Ishikawa (cell line): ENCODE data around the gene GRIN1.

Experiments used
- CEBPB ChIP-seq: IDR thresholded peaks from 2 replicates; pipeline ENCODE4 v1.6.1; 2012
- CREB1 ChIP-seq: IDR thresholded peaks from 2 replicates; pipeline ENCODE4 v1.6.1; 2012; ENCODE audit warnings: low read depth
- EGR1 ChIP-seq: IDR thresholded peaks from 2 replicates; pipeline ENCODE4 v1.6.1; 2012
- EP300 ChIP-seq: IDR thresholded peaks from 2 replicates; pipeline ENCODE4 v1.6.1; 2012; ENCODE audit warnings: borderline replicate concordance
- FOXM1 ChIP-seq: IDR thresholded peaks from 2 replicates; pipeline ENCODE4 v1.6.1; 2012; ENCODE audit warnings: low read depth, borderline replicate concordance
- RAD21 ChIP-seq: IDR thresholded peaks from 2 replicates; pipeline ENCODE4 v1.6.1; 2012; ENCODE audit warnings: low read depth
- YY1 ChIP-seq: IDR thresholded peaks from 2 replicates; pipeline ENCODE4 v1.6.1; 2012; ENCODE audit warnings: low read depth
- ZBTB7A ChIP-seq: IDR thresholded peaks from 2 replicates; pipeline ENCODE4 v1.6.1; 2012; ENCODE audit warnings: low read depth
- TF ChIP-seq, protein P1 (sequence below): IDR thresholded peaks from 2 replicates; pipeline ENCODE4 v1.6.1; 2012
- TF ChIP-seq, protein P2 (sequence below): IDR thresholded peaks from 2 replicates; pipeline ENCODE4 v1.6.1; 2012; ENCODE audit warnings: low read depth, mild to moderate bottlenecking

DNA sequence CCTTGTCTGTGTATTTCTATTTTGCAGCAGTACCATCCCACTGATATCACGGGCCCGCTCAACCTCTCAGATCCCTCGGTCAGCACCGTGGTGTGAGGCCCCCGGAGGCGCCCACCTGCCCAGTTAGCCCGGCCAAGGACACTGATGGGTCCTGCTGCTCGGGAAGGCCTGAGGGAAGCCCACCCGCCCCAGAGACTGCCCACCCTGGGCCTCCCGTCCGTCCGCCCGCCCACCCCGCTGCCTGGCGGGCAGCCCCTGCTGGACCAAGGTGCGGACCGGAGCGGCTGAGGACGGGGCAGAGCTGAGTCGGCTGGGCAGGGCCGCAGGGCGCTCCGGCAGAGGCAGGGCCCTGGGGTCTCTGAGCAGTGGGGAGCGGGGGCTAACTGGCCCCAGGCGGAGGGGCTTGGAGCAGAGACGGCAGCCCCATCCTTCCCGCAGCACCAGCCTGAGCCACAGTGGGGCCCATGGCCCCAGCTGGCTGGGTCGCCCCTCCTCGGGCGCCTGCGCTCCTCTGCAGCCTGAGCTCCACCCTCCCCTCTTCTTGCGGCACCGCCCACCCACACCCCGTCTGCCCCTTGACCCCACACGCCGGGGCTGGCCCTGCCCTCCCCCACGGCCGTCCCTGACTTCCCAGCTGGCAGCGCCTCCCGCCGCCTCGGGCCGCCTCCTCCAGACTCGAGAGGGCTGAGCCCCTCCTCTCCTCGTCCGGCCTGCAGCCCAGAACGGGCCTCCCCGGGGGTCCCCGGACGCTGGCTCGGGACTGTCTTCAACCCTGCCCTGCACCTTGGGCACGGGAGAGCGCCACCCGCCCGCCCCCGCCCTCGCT, 29.0 kb downstream of the GRIN1 start:
- TF ChIP-seq EP300 (no peak), YY1 (no peak), ZBTB7A (no peak; the same call in 1 of the 2 replicates), CREB1 (no peak), FOXM1 (no peak), RAD21 (no peak), EGR1 (no peak; the same call in 1 of the 2 replicates), CEBPB (no peak)
- TF ChIP-seq, protein P1, sequence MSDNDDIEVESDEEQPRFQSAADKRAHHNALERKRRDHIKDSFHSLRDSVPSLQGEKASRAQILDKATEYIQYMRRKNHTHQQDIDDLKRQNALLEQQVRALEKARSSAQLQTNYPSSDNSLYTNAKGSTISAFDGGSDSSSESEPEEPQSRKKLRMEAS = no peak
- TF ChIP-seq, protein P2, sequence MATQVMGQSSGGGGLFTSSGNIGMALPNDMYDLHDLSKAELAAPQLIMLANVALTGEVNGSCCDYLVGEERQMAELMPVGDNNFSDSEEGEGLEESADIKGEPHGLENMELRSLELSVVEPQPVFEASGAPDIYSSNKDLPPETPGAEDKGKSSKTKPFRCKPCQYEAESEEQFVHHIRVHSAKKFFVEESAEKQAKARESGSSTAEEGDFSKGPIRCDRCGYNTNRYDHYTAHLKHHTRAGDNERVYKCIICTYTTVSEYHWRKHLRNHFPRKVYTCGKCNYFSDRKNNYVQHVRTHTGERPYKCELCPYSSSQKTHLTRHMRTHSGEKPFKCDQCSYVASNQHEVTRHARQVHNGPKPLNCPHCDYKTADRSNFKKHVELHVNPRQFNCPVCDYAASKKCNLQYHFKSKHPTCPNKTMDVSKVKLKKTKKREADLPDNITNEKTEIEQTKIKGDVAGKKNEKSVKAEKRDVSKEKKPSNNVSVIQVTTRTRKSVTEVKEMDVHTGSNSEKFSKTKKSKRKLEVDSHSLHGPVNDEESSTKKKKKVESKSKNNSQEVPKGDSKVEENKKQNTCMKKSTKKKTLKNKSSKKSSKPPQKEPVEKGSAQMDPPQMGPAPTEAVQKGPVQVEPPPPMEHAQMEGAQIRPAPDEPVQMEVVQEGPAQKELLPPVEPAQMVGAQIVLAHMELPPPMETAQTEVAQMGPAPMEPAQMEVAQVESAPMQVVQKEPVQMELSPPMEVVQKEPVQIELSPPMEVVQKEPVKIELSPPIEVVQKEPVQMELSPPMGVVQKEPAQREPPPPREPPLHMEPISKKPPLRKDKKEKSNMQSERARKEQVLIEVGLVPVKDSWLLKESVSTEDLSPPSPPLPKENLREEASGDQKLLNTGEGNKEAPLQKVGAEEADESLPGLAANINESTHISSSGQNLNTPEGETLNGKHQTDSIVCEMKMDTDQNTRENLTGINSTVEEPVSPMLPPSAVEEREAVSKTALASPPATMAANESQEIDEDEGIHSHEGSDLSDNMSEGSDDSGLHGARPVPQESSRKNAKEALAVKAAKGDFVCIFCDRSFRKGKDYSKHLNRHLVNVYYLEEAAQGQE = no peak
